ENCODE data around the gene DNAI7. TPM values are rescaled to one million over a fixed set of nuclear protein-coding genes. Genes with fewer than 3 reads are reported as not detected.

The DNAI7 gene
- total RNA-seq, 1 experiment from 2014 or later: 2.9 TPM

- Histone ChIP-seq H3K9me3 (ENCODE audit: insufficient read depth, low read depth) (no peaks in the 10 kb centered on the region), H3K4me1 (replicated peaks; ENCODE audit: insufficient read depth) (0 out of 2 replicates have a peak, but pooled peaks cover 7% of the 10 kb centered on the region), H3K9me2 (ENCODE audit: insufficient read depth) (no peaks in the 10 kb centered on the region), H3F3A (ENCODE audit: insufficient read depth, low read depth) (no peaks in the 10 kb centered on the region), H3K36me3 (ENCODE audit: low read depth) (no peaks in the 10 kb centered on the region), H3K27ac (no peak overlapping the region), H3K4me3 (no peak overlapping the region), H3K27me3 (ENCODE audit: insufficient read depth, low read depth) (no peaks in the 10 kb centered on the region), H3K4me2 (no peak overlapping the region), H4K20me1 (ENCODE audit: insufficient read depth) (no peaks in the 10 kb centered on the region), H3K79me2 (ENCODE audit: low read depth) (no peaks in the 10 kb centered on the region), H2AFZ (no peak overlapping the region)
- no peak for DNase-seq
- BruUV-seq (replicated peaks): no TSS peak
- ChIA-PET POLR2A (ENCODE audit: unreplicated experiment) (interaction anchor here (0.7 kb wide), 1 partner anchor 8 kb away, joined by 9 read pairs; no protein-coding TSS in a partner anchor), CTCF (interaction anchor here (0.6 kb wide), 1 partner anchor 845 kb away, joined by 4 read pairs; no protein-coding TSS in a partner anchor)
- intact Hi-C loops (cut with micrococcal nuclease; ENCODE audit: unreplicated experiment): no loop called here
- TF ChIP-seq CTCF (conservative IDR thresholded peaks at IDR 0.05) (no peak), EZH2 (IDR thresholded peaks at IDR 0.05; ENCODE audit: low read depth) (no peak)
These were observed 5.3 kb downstream of the DNAI7 start for GRCh38 chr12:25189656-25190055.

DNA sequence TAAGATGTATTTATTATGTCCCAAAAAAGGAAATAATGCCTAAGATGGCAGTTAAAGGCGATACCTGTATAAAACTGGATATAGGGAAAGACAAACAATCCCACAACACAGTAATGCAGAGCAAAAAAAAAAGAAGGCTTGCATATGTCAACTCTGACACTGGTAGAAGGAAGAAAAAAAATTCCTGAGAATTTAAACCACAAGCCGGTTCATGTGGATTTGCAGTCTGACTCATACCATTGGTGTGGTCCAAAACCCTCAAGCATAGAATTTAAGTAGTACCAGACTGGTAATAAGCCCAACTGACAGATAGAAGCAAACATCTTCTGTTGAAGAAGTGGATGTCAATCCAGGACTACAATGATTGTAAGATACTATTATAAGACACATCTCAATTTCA lies 7.2 kb downstream of the DNAI7 start:
- no peak overlapping the region for H3K4me3 ChIP-seq
- no peaks in the 10 kb centered on the region for H4K20me1 ChIP-seq (ENCODE audit: insufficient read depth)
- POLR2A ChIA-PET (ENCODE audit: unreplicated experiment): no interaction called here
- CTCF ChIA-PET: no interaction called here
- H3K27ac ChIP-seq: no peak overlapping the region
- no peaks in the 10 kb centered on the region for H3K27me3 ChIP-seq (ENCODE audit: insufficient read depth, low read depth)
- intact Hi-C loops (cut with micrococcal nuclease; ENCODE audit: unreplicated experiment): no loop called here
- H3K4me1 ChIP-seq (replicated peaks; ENCODE audit: insufficient read depth): no peaks in the 10 kb centered on the region
- no TSS peak for BruUV-seq (replicated peaks)
- H3F3A ChIP-seq (ENCODE audit: insufficient read depth, low read depth): no peaks in the 10 kb centered on the region
- TF ChIP-seq EZH2 (IDR thresholded peaks at IDR 0.05; ENCODE audit: low read depth) (no peak), CTCF (conservative IDR thresholded peaks at IDR 0.05) (no peak)
- no peak overlapping the region for H3K4me2 ChIP-seq
- H3K9me3 ChIP-seq (ENCODE audit: insufficient read depth, low read depth): no peaks in the 10 kb centered on the region
- no peaks in the 10 kb centered on the region for H3K9me2 ChIP-seq (ENCODE audit: insufficient read depth)
- H3K36me3 ChIP-seq (ENCODE audit: low read depth): no peaks in the 10 kb centered on the region
- no peak overlapping the region for H2AFZ ChIP-seq
- no peaks in the 10 kb centered on the region for H3K79me2 ChIP-seq (ENCODE audit: low read depth)
- no peak for DNase-seq

DNA sequence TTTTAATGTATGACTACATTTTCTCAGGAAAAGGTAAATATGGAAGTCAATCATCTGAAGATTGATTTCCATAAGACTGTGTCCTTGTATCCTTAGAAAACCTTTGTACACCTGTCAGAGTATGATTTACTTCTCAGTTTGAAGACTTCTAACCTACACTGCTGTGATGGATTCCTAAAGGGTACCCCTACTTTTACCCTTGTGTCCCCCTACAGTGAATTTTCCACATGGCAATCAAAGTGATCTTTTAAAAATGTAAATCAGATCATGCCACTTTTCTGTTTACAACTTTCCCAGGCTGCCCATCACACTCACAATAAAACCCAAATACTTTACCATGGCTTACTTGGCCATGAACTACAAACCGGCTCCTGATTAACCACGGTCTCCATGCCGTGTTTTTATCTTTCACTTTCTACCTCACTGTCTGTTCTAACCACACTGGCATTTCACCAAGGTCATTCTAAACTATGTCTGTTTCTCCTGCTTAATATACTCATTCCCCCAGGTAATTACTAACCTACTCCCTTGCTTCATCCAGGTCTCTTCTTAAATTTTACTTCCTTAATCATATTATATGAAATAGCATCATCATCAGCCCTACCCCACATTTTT lies 8.1 kb downstream of the DNAI7 start:
- TF ChIP-seq EZH2 (IDR thresholded peaks at IDR 0.05; ENCODE audit: low read depth) (no peak), CTCF (conservative IDR thresholded peaks at IDR 0.05) (no peak)
- no TSS peak for BruUV-seq (replicated peaks)
- intact Hi-C loops (cut with micrococcal nuclease; ENCODE audit: unreplicated experiment): no loop called here
- Histone ChIP-seq H3K4me2 (no peak overlapping the region), H4K20me1 (ENCODE audit: insufficient read depth) (no peaks in the 10 kb centered on the region), H3F3A (ENCODE audit: insufficient read depth, low read depth) (no peaks in the 10 kb centered on the region), H3K9me2 (ENCODE audit: insufficient read depth) (no peaks in the 10 kb centered on the region), H3K4me1 (replicated peaks; ENCODE audit: insufficient read depth) (no peaks in the 10 kb centered on the region), H3K27me3 (ENCODE audit: insufficient read depth, low read depth) (no peaks in the 10 kb centered on the region), H3K79me2 (ENCODE audit: low read depth) (no peaks in the 10 kb centered on the region), H2AFZ (no peak overlapping the region), H3K36me3 (ENCODE audit: low read depth) (no peaks in the 10 kb centered on the region), H3K9me3 (ENCODE audit: insufficient read depth, low read depth) (no peaks in the 10 kb centered on the region), H3K27ac (no peak overlapping the region), H3K4me3 (no peak overlapping the region)
- POLR2A ChIA-PET (ENCODE audit: unreplicated experiment): no interaction called here
- DNase-seq: no peak
- CTCF ChIA-PET: no interaction called here
